Measurements from ENCODE around the gene ROBO2.

Gene ROBO2

GRCh38 chr3:77234004-77234403 is 194.1 kb downstream of the ROBO2 start:
- ChIA-PET POLR2A (no interaction called here), CTCF (no interaction called here)
- no peak for TF ChIP-seq CTCF (IDR thresholded peaks at IDR 0.05; ENCODE audit: control extremely low read depth, extremely low read depth, low read depth, missing control alignments)
- DNase-seq (ENCODE audit: extremely low spot score) = no peak

- ChIA-PET POLR2A (no interaction called here), CTCF (no interaction called here)
- no peak for DNase-seq (ENCODE audit: extremely low spot score)
- no peak for TF ChIP-seq CTCF (IDR thresholded peaks at IDR 0.05; ENCODE audit: control extremely low read depth, extremely low read depth, low read depth, missing control alignments)
These were observed 196.2 kb downstream of the ROBO2 start for GRCh38 chr3:77236118-77236517.

GRCh38 chr3:77240072-77240650 is 200.3 kb downstream of the ROBO2 start:
- ChIA-PET CTCF (interaction anchor here (1.1 kb wide), 2 partner anchors 11 to 15 kb away, joined by 3 to 4 read pairs; no protein-coding TSS in a partner anchor), POLR2A (no interaction called here)
- no peak for DNase-seq (ENCODE audit: extremely low spot score)
- no peak for TF ChIP-seq CTCF (IDR thresholded peaks at IDR 0.05; ENCODE audit: control extremely low read depth, extremely low read depth, low read depth, missing control alignments)

- ChIA-PET POLR2A (no interaction called here), CTCF (interaction anchor here (0.7 kb wide), 1 partner anchor 8 kb away, joined by 3 read pairs; no protein-coding TSS in a partner anchor)
- no peak for DNase-seq (ENCODE audit: extremely low spot score)
- TF ChIP-seq CTCF (IDR thresholded peaks at IDR 0.05; ENCODE audit: control extremely low read depth, extremely low read depth, low read depth, missing control alignments) = no peak
These were observed 202.5 kb downstream of the ROBO2 start for GRCh38 chr3:77242371-77242770.

- no peak for TF ChIP-seq CTCF (IDR thresholded peaks at IDR 0.05; ENCODE audit: control extremely low read depth, extremely low read depth, low read depth, missing control alignments)
- no peak for DNase-seq (ENCODE audit: extremely low spot score)
- POLR2A ChIA-PET = no interaction called here
- CTCF ChIA-PET = no interaction called here
These were observed 205.1 kb downstream of the ROBO2 start for GRCh38 chr3:77244981-77245380.

- POLR2A ChIA-PET = no interaction called here
- CTCF ChIA-PET = interaction anchor here (1.1 to 1.4 kb wide), 2 partner anchors 11 to 23 kb away, joined by 3 to 4 read pairs; no protein-coding TSS in a partner anchor
- TF ChIP-seq CTCF (IDR thresholded peaks at IDR 0.05; ENCODE audit: control extremely low read depth, extremely low read depth, low read depth, missing control alignments) = no peak
- no peak for DNase-seq (ENCODE audit: extremely low spot score)
These were observed 207.2 kb downstream of the ROBO2 start for GRCh38 chr3:77247061-77247460.

Measured in GM10248 (cell line).